H9 (cell line): ENCODE measurements around the gene CDH4. TPM values are rescaled to one million over a fixed set of nuclear protein-coding genes. Genes with fewer than 3 reads are reported as not detected.

Source experiments
- DNase-seq: peaks from one replicate; pipeline ENCODE4 v3.0.0-alpha.2; 2017
- H2AFZ ChIP-seq: one replicate; pipeline ENCODE4 v1.6.1; 2013; ENCODE audit warnings: mild to moderate bottlenecking, low read length, control low read depth, moderate library complexity
- H2AK5ac ChIP-seq: 2 replicates; pipeline ENCODE4 v1.6.1; 2013; ENCODE audit warnings: low read length, control low read depth, mixed read lengths; ENCODE audit not compliant: insufficient read length
- H2BK120ac ChIP-seq: one replicate; pipeline ENCODE4 v1.6.1; 2013; ENCODE audit warnings: low read depth, mild to moderate bottlenecking, low read length, control low read depth, inconsistent platforms; ENCODE audit not compliant: poor library complexity, severe bottlenecking
- H2BK12ac ChIP-seq: 2 replicates; pipeline ENCODE4 v1.6.1; 2013; ENCODE audit warnings: low read length, control low read depth, mixed read lengths, low read depth; ENCODE audit not compliant: insufficient read length
- H2BK15ac ChIP-seq: 2 replicates; pipeline ENCODE4 v1.6.1; 2013; ENCODE audit warnings: low read depth, low read length, control low read depth
- H2BK20ac ChIP-seq: one replicate; pipeline ENCODE4 v1.6.1; 2013; ENCODE audit warnings: low read depth, mild to moderate bottlenecking, low read length, control low read depth, inconsistent platforms; ENCODE audit not compliant: poor library complexity, severe bottlenecking
- H2BK5ac ChIP-seq: 2 replicates; pipeline ENCODE4 v1.6.1; 2013; ENCODE audit warnings: low read length, control low read depth, mixed read lengths; ENCODE audit not compliant: insufficient read length
- H3K14ac ChIP-seq: 2 replicates; pipeline ENCODE4 v1.6.1; 2013; ENCODE audit warnings: low read length, control low read depth; ENCODE audit not compliant: insufficient read depth
- H3K18ac ChIP-seq: 2 replicates; pipeline ENCODE4 v1.6.1; 2013; ENCODE audit warnings: low read depth, mild to moderate bottlenecking, mixed read lengths, low read length, control low read depth; ENCODE audit not compliant: insufficient read length
- H3K23ac ChIP-seq: 2 replicates; pipeline ENCODE4 v1.6.1; 2013; ENCODE audit warnings: low read length, control low read depth, mixed read lengths, low read depth; ENCODE audit not compliant: insufficient read length
- H3K23me2 ChIP-seq: 2 replicates; pipeline ENCODE4 v1.6.1; 2013; ENCODE audit warnings: low read depth, mild to moderate bottlenecking, mixed read lengths, low read length, control low read depth; ENCODE audit not compliant: insufficient read length, poor library complexity, severe bottlenecking
- H3K27ac ChIP-seq: 2 replicates; pipeline ENCODE4 v1.5.1; 2013; ENCODE audit warnings: low read length, control low read depth, mixed read lengths, low read depth; ENCODE audit not compliant: insufficient read length
- H3K27me3 ChIP-seq: 2 replicates; pipeline ENCODE4 v1.6.1; 2013; ENCODE audit warnings: low read length, control low read depth, inconsistent platforms; ENCODE audit not compliant: insufficient read depth
- H3K4ac ChIP-seq: 2 replicates; pipeline ENCODE4 v1.6.1; 2013; ENCODE audit warnings: low read depth, mild to moderate bottlenecking, control low read depth, inconsistent platforms, low read length, moderate library complexity
- H3K4me1 ChIP-seq: 2 replicates; pipeline ENCODE4 v1.6.1; 2013; ENCODE audit warnings: low read length, control low read depth, inconsistent platforms; ENCODE audit not compliant: insufficient read depth
- H3K4me2 ChIP-seq: 2 replicates; pipeline ENCODE4 v1.6.1; 2013; ENCODE audit warnings: low read length, control low read depth, mixed read lengths; ENCODE audit not compliant: insufficient read length, insufficient read depth
- H3K56ac ChIP-seq: 2 replicates; pipeline ENCODE4 v1.6.1; 2013; ENCODE audit warnings: low read depth, mild to moderate bottlenecking, mixed read lengths, low read length, control low read depth; ENCODE audit not compliant: insufficient read length
- H3K79me1 ChIP-seq: 2 replicates; pipeline ENCODE4 v1.6.1; 2013; ENCODE audit warnings: low read depth, mild to moderate bottlenecking, moderate library complexity, low read length, control low read depth, inconsistent platforms; ENCODE audit not compliant: insufficient read depth, poor library complexity, severe bottlenecking
- H3K79me2 ChIP-seq: 2 replicates; pipeline ENCODE4 v1.6.1; 2013; ENCODE audit warnings: low read length, control low read depth, inconsistent platforms; ENCODE audit not compliant: insufficient read depth
- H3K9ac ChIP-seq: 2 replicates; pipeline ENCODE4 v1.6.1; 2013; ENCODE audit warnings: low read length, control low read depth, mixed read lengths; ENCODE audit not compliant: insufficient read length; ENCODE audit errors: extremely low read depth
- H3K9me3 ChIP-seq: one replicate; pipeline ENCODE4 v1.6.1; 2013; ENCODE audit warnings: low read depth, low read length, inconsistent platforms; ENCODE audit not compliant: control insufficient read depth
- H3T11ph ChIP-seq: one replicate; pipeline ENCODE4 v1.6.1; 2013; ENCODE audit warnings: mild to moderate bottlenecking, low read length, control low read depth, inconsistent platforms
- H4K20me1 ChIP-seq: one replicate; pipeline ENCODE4 v1.6.1; 2013; ENCODE audit not compliant: control insufficient read depth, insufficient read length, insufficient read depth
- H4K5ac ChIP-seq: 2 replicates; pipeline ENCODE4 v1.6.1; 2013; ENCODE audit warnings: low read depth, mild to moderate bottlenecking, mixed read lengths, low read length, control low read depth; ENCODE audit not compliant: insufficient read length
- H4K8ac ChIP-seq: replicated peaks from 2 replicates; pipeline ENCODE4 v1.6.1; 2013; ENCODE audit warnings: low read length, control low read depth, mixed read lengths, low read depth; ENCODE audit not compliant: insufficient read length
- H4K91ac ChIP-seq: 2 replicates; pipeline ENCODE4 v1.6.1; 2013; ENCODE audit warnings: low read depth, mild to moderate bottlenecking, moderate library complexity, mixed read lengths, low read length, control low read depth; ENCODE audit not compliant: insufficient read length
- H3K27ac Mint-ChIP-seq, 3 experiments: 2 replicates in 2 of 3; 3 replicates in 1 of 3; pipeline ENCODE4 v1.8.0; 2020 to 2021; ENCODE audit warnings: mixed read lengths in 3 of 3, mild to moderate bottlenecking in 1 of 3, moderate library complexity in 1 of 3
- H3K27me3 Mint-ChIP-seq: 2 replicates; pipeline ENCODE4 v1.8.0; 2021; ENCODE audit warnings: low read depth, mild to moderate bottlenecking, moderate library complexity, mixed read lengths
- H3K36me3 Mint-ChIP-seq, 3 experiments: 2 replicates in 2 of 3; 3 replicates in 1 of 3; pipeline ENCODE4 v1.8.0; 2020 to 2021; ENCODE audit warnings: low read depth in 3 of 3, mixed read lengths in 3 of 3; ENCODE audit not compliant: insufficient read depth in 1 of 3
- H3K4me1 Mint-ChIP-seq, 2 experiments: 2 replicates each; pipeline ENCODE4 v1.8.0; 2020; ENCODE audit warnings: mixed read lengths in 2 of 2
- H3K4me3 Mint-ChIP-seq, 2 experiments: 2 replicates in 1 of 2; 3 replicates in 1 of 2; pipeline ENCODE4 v1.8.0; 2020 to 2021; ENCODE audit warnings: mild to moderate bottlenecking in 2 of 2, mixed read lengths in 2 of 2, moderate library complexity in 1 of 2
- H3K9me3 Mint-ChIP-seq, 2 experiments: 2 replicates in 1 of 2; 3 replicates in 1 of 2; pipeline ENCODE4 v1.8.0; 2020; ENCODE audit warnings: mild to moderate bottlenecking in 2 of 2, mixed read lengths in 2 of 2, moderate library complexity in 1 of 2
- WGBS: extraction: QIAGEN DNeasy Blood & Tissue Kit; methylation state at CpG from one replicate; pipeline ENCODE4 v1.1.7; 2013; ENCODE audit warnings: missing lambda C conversion rate, low lambda C conversion rate, mixed read lengths; ENCODE audit not compliant: insufficient read length; ENCODE audit errors: extremely low coverage; 5-methylcytosine and 5-hydroxymethylcytosine counted together
- total RNA-seq: library from RNA; stranded (reverse); gene quantifications from 2 replicates; pipeline ENCODE4 v1.2.1, GENCODE V29; 2021
- TF ChIP-seq, protein P1 (sequence below): fragments of 200-600 bp; sonication (generic); conservative IDR thresholded peaks from 3 replicates; pipeline ENCODE4 v1.8.0; 2021; ENCODE audit warnings: antibody characterized with exemption, mild to moderate bottlenecking

The CDH4 gene
- total RNA-seq, 1 experiment from 2014 or later, result 3.0 TPM

DNA sequence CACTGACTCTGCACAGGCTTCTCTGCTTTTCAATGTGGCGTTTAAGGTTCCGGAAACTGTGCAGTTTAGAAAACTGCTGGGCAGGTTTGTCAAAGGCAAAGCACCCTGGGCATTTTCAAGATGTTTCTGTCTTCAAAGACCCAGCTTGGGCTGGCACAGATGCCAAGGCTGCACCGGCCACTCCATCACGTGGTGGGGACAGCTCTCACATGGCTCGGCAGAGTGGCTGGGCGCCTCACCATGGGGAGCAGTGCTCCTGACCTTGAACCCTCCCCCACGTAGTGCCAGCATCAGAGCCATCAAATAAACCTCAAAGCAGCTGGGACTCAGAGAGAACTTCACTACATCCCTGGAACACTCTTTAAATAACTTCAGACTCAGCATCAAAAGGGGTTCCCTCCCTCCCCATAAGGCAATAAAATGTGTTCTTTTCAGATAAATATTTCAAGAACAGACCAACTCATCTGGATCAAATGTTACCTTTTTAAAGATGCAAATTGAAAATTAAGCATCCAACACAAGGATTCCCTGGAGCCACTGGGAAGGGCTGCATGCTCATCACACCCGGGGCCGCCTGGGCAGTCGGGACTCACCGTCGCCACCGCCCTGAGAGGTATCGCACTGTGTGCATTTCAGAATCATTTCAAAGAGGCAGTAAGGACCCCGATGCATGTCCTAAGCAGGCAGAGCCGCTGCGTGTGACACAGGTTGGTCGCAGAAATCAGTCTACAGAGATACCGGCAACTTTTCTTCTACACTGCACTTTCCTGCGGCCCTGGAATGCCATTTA, 157.1 kb downstream of the CDH4 start:
- Histone ChIP-seq H2BK20ac (no peak overlapping the region), H3K14ac (no peak overlapping the region), H2BK120ac (no peak overlapping the region), H3K79me1 (no peaks in the 10 kb centered on the region), H3K56ac (no peak overlapping the region), H3K9ac (no peak overlapping the region), H3K4me1 (no peaks in the 10 kb centered on the region), H2AK5ac (no peak overlapping the region), H3K9me3 (no peaks in the 10 kb centered on the region), H3K4me2 (no peak overlapping the region), H3K27ac (no peak overlapping the region), H2AFZ (no peak overlapping the region), H2BK15ac (no peak overlapping the region), H3K23ac (no peak overlapping the region), H4K5ac (no peak overlapping the region), H2BK12ac (no peak overlapping the region), H4K91ac (no peak overlapping the region), H3K4ac (no peak overlapping the region), H3K23me2 (no peaks in the 10 kb centered on the region), H2BK5ac (no peak overlapping the region), H4K8ac (no peak overlapping the region), H3K18ac (no peak overlapping the region), H4K20me1 (no peaks in the 10 kb centered on the region), H3K79me2 (no peaks in the 10 kb centered on the region), H3T11ph (no peak overlapping the region), H3K27me3 (peaks cover 4% of the 10 kb centered on the region; the same call in 1 of the 2 replicates)
- H3K4me1 Mint-ChIP-seq, result no peaks in the 10 kb centered on the region; a peak in 1 of 4 replicates
- H3K4me3 Mint-ChIP-seq, result no peak overlapping the region
- peaks cover 7 to 14% of the 10 kb centered on the region in 2 experiments for H3K9me3 Mint-ChIP-seq
- peaks cover 0 to 16% (median 9%) of the 10 kb centered on the region in 3 experiments; a peak in 5 of 7 replicates for H3K36me3 Mint-ChIP-seq
- no peak overlapping the region for H3K27ac Mint-ChIP-seq
- WGBS, result no CpG with 5 or more reads among the region's 20 CpGs
- H3K27me3 Mint-ChIP-seq, result peaks cover 64% of the 10 kb centered on the region
- DNase-seq, result no peak
- TF ChIP-seq, protein P1, sequence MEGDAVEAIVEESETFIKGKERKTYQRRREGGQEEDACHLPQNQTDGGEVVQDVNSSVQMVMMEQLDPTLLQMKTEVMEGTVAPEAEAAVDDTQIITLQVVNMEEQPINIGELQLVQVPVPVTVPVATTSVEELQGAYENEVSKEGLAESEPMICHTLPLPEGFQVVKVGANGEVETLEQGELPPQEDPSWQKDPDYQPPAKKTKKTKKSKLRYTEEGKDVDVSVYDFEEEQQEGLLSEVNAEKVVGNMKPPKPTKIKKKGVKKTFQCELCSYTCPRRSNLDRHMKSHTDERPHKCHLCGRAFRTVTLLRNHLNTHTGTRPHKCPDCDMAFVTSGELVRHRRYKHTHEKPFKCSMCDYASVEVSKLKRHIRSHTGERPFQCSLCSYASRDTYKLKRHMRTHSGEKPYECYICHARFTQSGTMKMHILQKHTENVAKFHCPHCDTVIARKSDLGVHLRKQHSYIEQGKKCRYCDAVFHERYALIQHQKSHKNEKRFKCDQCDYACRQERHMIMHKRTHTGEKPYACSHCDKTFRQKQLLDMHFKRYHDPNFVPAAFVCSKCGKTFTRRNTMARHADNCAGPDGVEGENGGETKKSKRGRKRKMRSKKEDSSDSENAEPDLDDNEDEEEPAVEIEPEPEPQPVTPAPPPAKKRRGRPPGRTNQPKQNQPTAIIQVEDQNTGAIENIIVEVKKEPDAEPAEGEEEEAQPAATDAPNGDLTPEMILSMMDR, result no peak
